RPMI8226 (cell line): ENCODE results near the gene ITPR3.
A peak's percentile ranks its signal among the peaks of the same experiment; 100 is the strongest.
"Not testable (repeated sequence)": the region's sequence is repeated elsewhere in the genome, so short reads cannot be mapped to it uniquely, and the experiment has no call there.

ENCODE experiments used
- DNase-seq: peaks from one replicate; pipeline ENCODE4 v3.0.0-alpha.2; 2015

ITPR3 gene

GRCh38 chr6:33591424-33592032 lies 29.6 kb upstream of the ITPR3 start:
- DNase-seq = no peak

GRCh38 chr6:33592280-33592594 lies 28.9 kb upstream of the ITPR3 start:
- no peak for DNase-seq

- DNase-seq = peak; percentile 48
These were observed 28.3 kb upstream of the ITPR3 start for GRCh38 chr6:33592595-33593413.

GRCh38 chr6:33593414-33593727 lies 27.8 kb upstream of the ITPR3 start:
- no peak for DNase-seq

- DNase-seq = no peak
These were observed 25.9 kb upstream of the ITPR3 start for GRCh38 chr6:33595001-33595846.

GRCh38 chr6:33596894-33597293 lies 24.2 kb upstream of the ITPR3 start:
- DNase-seq = not testable (repeated sequence)

- no peak for DNase-seq
These were observed 23.4 kb upstream of the ITPR3 start for GRCh38 chr6:33597551-33598322.

- no peak for DNase-seq
These were observed 21.6 kb upstream of the ITPR3 start for GRCh38 chr6:33599413-33599938.

- DNase-seq = no peak
These were observed 20.4 kb upstream of the ITPR3 start for GRCh38 chr6:33600761-33601160.

- no peak for DNase-seq
These were observed 18.9 kb upstream of the ITPR3 start for GRCh38 chr6:33602180-33602579.

- no peak for DNase-seq
These were observed 15.9 kb upstream of the ITPR3 start for GRCh38 chr6:33604941-33605854.

- no peak for DNase-seq
These were observed 14.5 kb upstream of the ITPR3 start for GRCh38 chr6:33606642-33607041.

- DNase-seq = no peak
These were observed 13.9 kb upstream of the ITPR3 start for GRCh38 chr6:33607126-33607783.

- DNase-seq = peak; percentile 68
These were observed 13.3 kb upstream of the ITPR3 start for GRCh38 chr6:33607784-33608161.

GRCh38 chr6:33609019-33609418 lies 12.1 kb upstream of the ITPR3 start:
- no peak for DNase-seq

- DNase-seq = no peak
These were observed 11.6 kb upstream of the ITPR3 start for GRCh38 chr6:33609528-33609927.

- no peak for DNase-seq
These were observed 11.1 kb upstream of the ITPR3 start for GRCh38 chr6:33610067-33610466.

GRCh38 chr6:33610779-33611732 lies 10.1 kb upstream of the ITPR3 start:
- DNase-seq = no peak

GRCh38 chr6:33613146-33613794 lies 7.9 kb upstream of the ITPR3 start:
- no peak for DNase-seq

- DNase-seq = no peak
These were observed 7.3 kb upstream of the ITPR3 start for GRCh38 chr6:33613795-33614168.
